Brain microvascular endothelial cell (primary cell): ENCODE measurements around the gene MYO15A.

Experiments used
- DNase-seq: peaks from one replicate; pipeline ENCODE4 v3.0.0-alpha.2; 2020
- H3K27ac ChIP-seq: fragments of 250-450 bp; sonication (Bioruptor Pico); 2 replicates; pipeline ENCODE4 v1.5.1; 2020; ENCODE audit warnings: mild to moderate bottlenecking, moderate library complexity
- H3K27me3 ChIP-seq: fragments of 250-450 bp; sonication (Bioruptor Pico); replicated peaks from 2 replicates; pipeline ENCODE4 v1.5.1; 2020; ENCODE audit warnings: mild to moderate bottlenecking
- H3K36me3 ChIP-seq: fragments of 250-450 bp; sonication (Bioruptor Pico); replicated peaks from 2 replicates; pipeline ENCODE4 v1.5.1; 2020; ENCODE audit warnings: mild to moderate bottlenecking
- H3K4me3 ChIP-seq: 2 replicates; pipeline ENCODE4 v1.5.1; 2011; ENCODE audit warnings: low read depth, mild to moderate bottlenecking, control low read depth, low read length, moderate library complexity
- in situ Hi-C: cut with HindIII; loops from 2 replicates; pipeline ENCODE4 v1.10.0; 2017; ENCODE audit warnings: low sequenced_read_pairs, low pct_ligation_motif_present
- TF ChIP-seq, protein P1 (sequence below): IDR thresholded peaks from 2 replicates; pipeline ENCODE4 v1.5.1; 2011; ENCODE audit warnings: low read depth, mild to moderate bottlenecking, moderate library complexity, low read length, control low read depth, inconsistent platforms; ENCODE audit errors: missing control alignments

The MYO15A gene

DNA sequence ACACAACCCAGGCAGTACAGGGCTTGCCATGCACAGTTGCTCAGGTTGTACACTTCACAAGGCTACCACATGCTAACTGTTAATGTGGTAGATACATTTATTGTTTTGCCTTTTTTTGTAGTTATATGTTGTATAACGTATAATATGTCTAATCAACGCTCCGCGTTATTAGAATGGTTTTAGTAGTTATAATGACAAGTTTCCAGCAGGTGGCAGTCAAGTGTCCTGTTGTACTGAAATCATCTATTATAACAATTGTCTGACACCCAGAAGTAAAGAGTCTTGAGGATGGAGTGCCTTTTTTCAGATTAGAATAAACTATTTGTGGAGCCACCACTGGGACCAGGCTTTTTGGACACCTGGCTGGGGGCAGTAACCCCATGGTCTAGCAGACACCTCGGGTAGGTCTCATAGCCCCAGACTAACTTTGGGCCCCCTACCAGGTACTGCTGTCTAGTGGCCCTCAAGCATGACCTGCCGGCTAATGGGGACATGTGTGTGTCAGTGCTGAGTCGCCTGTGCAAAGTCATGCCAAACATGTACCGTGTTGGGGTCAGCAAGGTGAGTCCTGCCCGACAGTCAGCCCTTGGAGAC is 32.8 kb downstream of the MYO15A start:
- Histone ChIP-seq H3K27me3 (no peaks in the 10 kb centered on the region), H3K4me3 (no peak overlapping the region), H3K36me3 (no peaks in the 10 kb centered on the region), H3K27ac (no peak overlapping the region)
- TF ChIP-seq, protein P1, sequence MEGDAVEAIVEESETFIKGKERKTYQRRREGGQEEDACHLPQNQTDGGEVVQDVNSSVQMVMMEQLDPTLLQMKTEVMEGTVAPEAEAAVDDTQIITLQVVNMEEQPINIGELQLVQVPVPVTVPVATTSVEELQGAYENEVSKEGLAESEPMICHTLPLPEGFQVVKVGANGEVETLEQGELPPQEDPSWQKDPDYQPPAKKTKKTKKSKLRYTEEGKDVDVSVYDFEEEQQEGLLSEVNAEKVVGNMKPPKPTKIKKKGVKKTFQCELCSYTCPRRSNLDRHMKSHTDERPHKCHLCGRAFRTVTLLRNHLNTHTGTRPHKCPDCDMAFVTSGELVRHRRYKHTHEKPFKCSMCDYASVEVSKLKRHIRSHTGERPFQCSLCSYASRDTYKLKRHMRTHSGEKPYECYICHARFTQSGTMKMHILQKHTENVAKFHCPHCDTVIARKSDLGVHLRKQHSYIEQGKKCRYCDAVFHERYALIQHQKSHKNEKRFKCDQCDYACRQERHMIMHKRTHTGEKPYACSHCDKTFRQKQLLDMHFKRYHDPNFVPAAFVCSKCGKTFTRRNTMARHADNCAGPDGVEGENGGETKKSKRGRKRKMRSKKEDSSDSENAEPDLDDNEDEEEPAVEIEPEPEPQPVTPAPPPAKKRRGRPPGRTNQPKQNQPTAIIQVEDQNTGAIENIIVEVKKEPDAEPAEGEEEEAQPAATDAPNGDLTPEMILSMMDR, result peak; percentile 49
- in situ Hi-C loops, result no loop called here
- DNase-seq, result peak; percentile 53

- no peak overlapping the region for H3K4me3 ChIP-seq
- no peak for DNase-seq
- in situ Hi-C loops, result no loop called here
- no peaks in the 10 kb centered on the region for H3K27me3 ChIP-seq
- H3K36me3 ChIP-seq, result no peaks in the 10 kb centered on the region
- TF ChIP-seq, protein P1, result no peak
- H3K27ac ChIP-seq, result no peak overlapping the region
Measured at GRCh38 chr17:18142417-18142816, 33.9 kb downstream of the MYO15A start.

GRCh38 chr17:18143044-18143936 is 34.7 kb downstream of the MYO15A start:
- no peak overlapping the region for H3K27ac ChIP-seq
- TF ChIP-seq, protein P1, result peak; percentile 69
- no peaks in the 10 kb centered on the region for H3K36me3 ChIP-seq
- no peak overlapping the region for H3K4me3 ChIP-seq
- in situ Hi-C loops, result no loop called here
- H3K27me3 ChIP-seq, result no peaks in the 10 kb centered on the region
- DNase-seq, result no peak

DNA sequence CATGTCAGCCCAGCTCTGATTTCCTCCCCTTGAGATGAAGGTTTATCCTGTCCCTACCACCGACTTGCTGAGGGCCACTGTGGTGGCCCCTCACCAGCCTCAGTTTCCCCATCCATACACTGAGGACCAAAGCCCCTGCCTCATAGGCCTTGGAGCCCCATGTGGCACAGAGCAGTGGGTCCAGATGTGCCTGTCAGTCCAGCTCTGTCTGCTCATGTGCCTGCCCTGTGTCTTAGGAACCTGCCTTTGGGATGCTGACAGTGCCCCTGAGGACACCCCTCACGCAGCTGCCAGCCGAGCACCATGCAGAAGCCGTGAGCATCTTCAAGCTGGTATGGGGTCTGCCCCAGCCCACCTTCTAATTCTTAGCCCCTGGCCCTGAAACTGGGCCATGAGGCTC is 35.7 kb downstream of the MYO15A start:
- Histone ChIP-seq H3K27ac (no peak overlapping the region), H3K36me3 (no peaks in the 10 kb centered on the region), H3K27me3 (no peaks in the 10 kb centered on the region), H3K4me3 (no peak overlapping the region)
- no peak for DNase-seq
- TF ChIP-seq, protein P1, result no peak
- in situ Hi-C loops, result no loop called here

DNA sequence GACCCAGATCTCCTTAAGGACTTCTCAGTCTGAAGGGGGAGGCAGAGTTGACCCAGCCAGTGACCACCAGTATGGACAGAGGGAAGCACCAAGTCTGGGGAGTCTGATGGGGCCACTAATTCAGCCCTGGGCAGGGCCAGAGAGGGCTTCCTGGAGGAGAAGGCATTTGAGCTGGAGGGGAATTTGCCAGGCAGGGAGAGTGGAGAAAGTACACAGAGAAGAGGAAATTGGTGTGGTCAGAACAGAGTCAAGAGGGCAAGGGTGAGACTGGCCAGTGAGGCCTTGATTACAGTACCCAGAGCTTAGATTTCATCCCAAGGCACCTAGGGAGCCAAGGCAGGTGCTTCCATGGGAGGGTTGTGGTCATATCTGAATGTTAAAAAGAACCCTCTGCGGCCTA is 36.3 kb downstream of the MYO15A start:
- TF ChIP-seq, protein P1, result no peak

DNA sequence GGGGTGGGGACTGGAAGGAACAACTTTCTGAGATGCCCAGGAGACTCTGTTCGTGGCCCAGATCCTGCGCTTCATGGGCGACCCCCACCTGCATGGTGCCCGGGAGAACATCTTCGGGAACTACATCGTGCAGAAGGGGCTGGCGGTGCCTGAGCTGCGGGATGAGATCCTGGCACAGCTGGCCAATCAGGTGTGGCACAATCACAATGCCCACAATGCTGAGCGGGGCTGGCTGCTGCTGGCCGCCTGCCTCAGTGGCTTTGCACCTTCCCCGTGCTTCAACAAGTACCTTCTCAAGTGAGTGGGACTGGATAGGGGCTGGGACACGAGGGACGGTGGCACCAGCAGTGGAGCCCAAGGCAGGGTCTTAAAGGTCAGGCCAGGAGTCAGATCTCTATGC is 37.3 kb downstream of the MYO15A start:
- Histone ChIP-seq H3K27ac (no peak overlapping the region), H3K27me3 (no peaks in the 10 kb centered on the region), H3K4me3 (no peak overlapping the region), H3K36me3 (no peaks in the 10 kb centered on the region)
- TF ChIP-seq, protein P1, result no peak
- in situ Hi-C loops, result no loop called here
- no peak for DNase-seq

More for the DNA sequence above, 36.3 kb downstream of the MYO15A start:
- Histone ChIP-seq H3K27ac (no peak overlapping the region), H3K4me3 (no peak overlapping the region), H3K27me3 (no peaks in the 10 kb centered on the region), H3K36me3 (no peaks in the 10 kb centered on the region)
- DNase-seq, result no peak
- in situ Hi-C loops, result no loop called here
